GM21447 (cell line): ENCODE data around the gene PARP12.

Experiments used
- ATAC-seq: cut with Tn5 transposase; IDR thresholded peaks from one replicate; pipeline ENCODE4 v1.9.1; 2021; ENCODE audit not compliant: unreplicated experiment

PARP12 gene

GRCh38 chr7:140036224-140036962, 26.4 kb downstream of the PARP12 start:
- ATAC-seq = no peak

GRCh38 chr7:140035400-140036223, 27.1 kb downstream of the PARP12 start:
- ATAC-seq = no peak

- no peak for ATAC-seq
Measured at GRCh38 chr7:140034421-140034820, 28.3 kb downstream of the PARP12 start.

- no peak for ATAC-seq
Measured at GRCh38 chr7:140033779-140034363, 28.9 kb downstream of the PARP12 start.

GRCh38 chr7:140033036-140033435, 29.7 kb downstream of the PARP12 start:
- no peak for ATAC-seq

- no peak for ATAC-seq
Measured at GRCh38 chr7:140031364-140031763, 31.4 kb downstream of the PARP12 start.

- ATAC-seq = no peak
Measured at GRCh38 chr7:140029072-140029471, 33.7 kb downstream of the PARP12 start.

- no peak for ATAC-seq
Measured at GRCh38 chr7:140028311-140028710, 34.4 kb downstream of the PARP12 start.

- ATAC-seq = no peak
Measured at GRCh38 chr7:140027858-140028257, 34.9 kb downstream of the PARP12 start.

- ATAC-seq = no peak
Measured at GRCh38 chr7:140026935-140027334, 35.8 kb downstream of the PARP12 start.

- no peak for ATAC-seq
Measured at GRCh38 chr7:140025814-140026433, 36.8 kb downstream of the PARP12 start.

GRCh38 chr7:140025241-140025640, 37.5 kb downstream of the PARP12 start:
- no peak for ATAC-seq

GRCh38 chr7:140024585-140024984, 38.2 kb downstream of the PARP12 start:
- ATAC-seq = no peak

- no peak for ATAC-seq
Measured at GRCh38 chr7:140023728-140024127, 39.0 kb downstream of the PARP12 start.

GRCh38 chr7:140022582-140023211, 40.1 kb downstream of the PARP12 start:
- ATAC-seq = no peak

GRCh38 chr7:140021603-140022002, 41.1 kb downstream of the PARP12 start:
- no peak for ATAC-seq

- ATAC-seq = no peak
Measured at GRCh38 chr7:140019606-140020005, 43.1 kb downstream of the PARP12 start.

GRCh38 chr7:140019172-140019571, 43.6 kb downstream of the PARP12 start:
- no peak for ATAC-seq

- ATAC-seq = no peak
Measured at GRCh38 chr7:140018125-140019043, 44.4 kb downstream of the PARP12 start.

- ATAC-seq = no peak
Measured at GRCh38 chr7:140017543-140017942, 45.2 kb downstream of the PARP12 start.
